HUES6 (cell line): ENCODE data around the gene SCAF11.

ENCODE experiments used
- H3K27ac ChIP-seq: 2 replicates; pipeline ENCODE4 v1.7.0; 2013; ENCODE audit warnings: low read depth, mild to moderate bottlenecking, low read length, inconsistent platforms
- H3K27me3 ChIP-seq: 2 replicates; pipeline ENCODE4 v1.6.1; 2013; ENCODE audit warnings: low read length; ENCODE audit not compliant: control insufficient read depth, insufficient read depth
- H3K36me3 ChIP-seq: 2 replicates; pipeline ENCODE4 v1.6.1; 2013; ENCODE audit warnings: low read length; ENCODE audit not compliant: control insufficient read depth, insufficient read depth
- H3K4me1 ChIP-seq: 2 replicates; pipeline ENCODE4 v1.6.1; 2013; ENCODE audit warnings: low read length; ENCODE audit not compliant: control insufficient read depth, insufficient read depth
- H3K4me3 ChIP-seq: 2 replicates; pipeline ENCODE4 v1.5.1; 2013; ENCODE audit warnings: low read depth, low read length
- H3K9ac ChIP-seq: one replicate; pipeline ENCODE4 v1.6.1; 2013; ENCODE audit warnings: mild to moderate bottlenecking, low read length
- H3K9me3 ChIP-seq: 2 replicates; pipeline ENCODE4 v1.6.1; 2013; ENCODE audit warnings: low read depth, low read length; ENCODE audit not compliant: control insufficient read depth, insufficient read depth

The SCAF11 gene

DNA sequence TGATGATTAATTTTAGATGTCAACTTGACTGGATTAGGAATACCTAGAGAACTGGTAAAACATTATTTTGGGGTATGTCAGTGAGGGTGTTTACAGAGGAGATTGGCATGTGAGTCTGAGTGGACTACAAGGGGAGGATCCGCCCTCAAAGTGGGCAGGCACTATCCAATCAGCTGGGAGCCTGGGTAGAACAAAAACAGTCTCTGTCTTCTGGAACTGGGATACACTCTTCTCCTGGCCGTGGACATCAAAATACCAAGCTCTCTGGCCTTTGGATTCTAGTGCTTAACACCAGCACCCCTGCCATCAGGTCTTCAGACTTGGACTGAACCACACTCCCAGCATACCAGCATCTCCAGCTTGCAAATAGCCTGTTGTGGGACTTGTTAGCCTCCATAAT lies 4.4 kb upstream of the SCAF11 start:
- Histone ChIP-seq H3K4me3 (no peak overlapping the region), H3K4me1 (no peaks in the 10 kb centered on the region; the same call in 1 of the 2 replicates), H3K36me3 (no peaks in the 10 kb centered on the region), H3K27ac (no peak overlapping the region), H3K9ac (no peak overlapping the region), H3K27me3 (no peaks in the 10 kb centered on the region), H3K9me3 (peaks cover 10% of the 10 kb centered on the region)

DNA sequence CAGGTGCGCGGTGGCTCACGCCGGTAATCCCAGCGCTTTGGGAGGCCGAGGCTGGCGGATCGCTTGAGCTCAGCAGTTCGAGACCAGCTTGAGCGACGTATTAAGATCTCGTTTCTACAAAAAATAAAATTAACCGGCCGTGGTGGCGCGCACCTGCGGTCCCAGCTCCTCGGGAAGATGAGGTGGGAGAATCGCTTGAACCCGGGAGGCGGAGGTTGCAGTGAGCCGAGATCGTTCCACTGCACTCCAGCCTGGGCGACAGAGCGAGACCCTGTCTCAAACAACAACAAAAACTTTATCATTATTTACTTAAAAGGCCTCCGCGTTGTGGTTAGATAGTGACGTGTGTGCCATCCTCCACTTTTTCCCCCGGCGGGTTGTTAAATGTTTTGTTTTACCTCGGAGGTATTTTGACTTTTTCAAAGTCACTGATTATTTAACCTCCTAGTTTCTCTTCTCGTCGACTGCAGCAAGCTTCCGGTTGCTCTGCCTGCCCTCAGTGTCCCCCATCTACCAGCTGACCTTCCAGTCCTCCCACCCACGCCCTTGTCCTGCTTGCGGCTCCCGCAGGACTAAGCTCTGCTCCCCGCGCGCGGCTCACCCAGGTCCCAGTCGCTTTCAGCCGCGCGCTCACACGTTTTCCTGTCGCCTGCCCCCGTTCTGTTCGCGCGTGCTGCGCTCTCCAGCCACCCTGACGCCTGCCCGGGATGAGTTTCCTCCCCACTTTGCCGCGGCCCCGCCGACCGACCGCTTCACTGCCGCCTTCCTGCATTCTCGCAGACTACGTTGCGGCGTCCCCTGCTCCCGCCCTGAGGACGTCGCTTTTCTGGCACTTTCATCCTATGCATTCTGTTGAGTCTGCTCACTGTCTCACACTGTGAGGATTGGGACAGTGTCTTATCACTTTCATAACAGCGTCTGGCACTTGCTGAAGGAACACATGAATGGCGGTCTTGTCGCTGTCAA lies 1.2 kb upstream of the SCAF11 start:
- Histone ChIP-seq H3K27me3 (no peaks in the 10 kb centered on the region), H3K36me3 (peaks cover 5% of the 10 kb centered on the region; the same call in 1 of the 2 replicates), H3K9me3 (no peaks in the 10 kb centered on the region), H3K27ac (peak overlapping the region; percentile 11), H3K9ac (peak overlapping the region; percentile 37), H3K4me3 (peak overlapping the region; percentile 71), H3K4me1 (peaks cover 21% of the 10 kb centered on the region)

DNA sequence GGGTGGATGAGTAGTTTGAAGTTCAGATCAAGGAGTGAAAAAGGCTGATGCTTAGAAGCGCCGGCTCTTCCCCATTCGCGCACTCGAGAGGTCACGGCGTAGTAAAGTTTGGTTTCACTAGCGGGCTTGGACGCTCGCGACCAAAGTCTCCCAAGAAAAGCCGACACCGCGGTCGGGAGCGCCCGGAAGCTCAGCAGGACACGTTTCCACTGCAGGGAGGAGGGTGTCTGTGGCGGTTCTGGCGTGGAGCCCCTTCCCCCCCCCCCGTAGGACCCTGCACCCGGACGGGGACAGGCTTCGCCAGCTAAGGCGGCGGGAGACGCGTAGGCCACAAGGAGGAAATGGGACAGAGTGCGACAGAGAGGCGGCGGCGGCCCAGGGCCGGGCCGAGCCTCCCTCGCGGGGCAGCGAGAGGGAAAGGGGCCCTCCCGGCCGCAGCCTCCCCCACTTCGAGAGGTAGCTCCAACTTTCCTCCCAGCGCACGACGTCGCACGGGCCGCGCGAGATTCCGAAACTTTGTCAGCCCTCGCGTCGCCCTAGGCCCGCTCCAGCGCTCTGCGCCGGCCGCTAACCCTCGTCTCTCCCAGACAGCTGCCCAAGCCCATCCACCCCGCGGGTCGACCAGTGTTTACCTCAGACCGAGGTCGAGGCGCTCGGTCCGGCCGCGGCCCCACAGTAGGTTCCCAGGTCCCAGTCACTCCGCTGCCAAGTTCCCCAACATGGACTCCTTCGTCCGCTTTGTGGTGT lies 480 bp downstream of the SCAF11 start:
- H3K9ac ChIP-seq = peak overlapping the region; percentile 99
- H3K9me3 ChIP-seq = no peaks in the 10 kb centered on the region
- H3K36me3 ChIP-seq = peaks cover 13% of the 10 kb centered on the region
- no peaks in the 10 kb centered on the region for H3K27me3 ChIP-seq
- peaks cover 21% of the 10 kb centered on the region for H3K4me1 ChIP-seq
- H3K27ac ChIP-seq = peak overlapping the region; percentile 88
- peak overlapping the region; percentile 88 for H3K4me3 ChIP-seq

DNA sequence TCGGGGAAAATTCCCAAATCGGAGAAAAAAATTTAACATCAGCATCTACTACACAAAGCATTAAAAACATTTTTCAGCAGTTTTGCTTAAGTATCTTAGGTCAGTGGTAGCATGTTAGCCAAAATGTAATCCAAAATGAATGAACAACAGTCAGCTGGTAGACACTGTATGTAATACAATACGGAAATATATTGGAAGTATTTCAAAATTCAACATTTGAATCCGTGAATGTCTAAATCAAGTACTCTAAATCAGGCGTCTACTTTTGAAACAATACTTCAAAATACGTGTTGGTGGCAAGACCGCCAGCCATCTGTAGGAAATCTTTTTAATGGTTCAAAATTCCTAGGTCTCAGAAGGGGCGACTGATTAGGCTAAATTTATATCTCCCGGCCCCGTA lies 1.1 kb downstream of the SCAF11 start:
- Histone ChIP-seq H3K27me3 (no peaks in the 10 kb centered on the region), H3K4me1 (peaks cover 21% of the 10 kb centered on the region), H3K9me3 (no peaks in the 10 kb centered on the region), H3K36me3 (peaks cover 14% of the 10 kb centered on the region), H3K4me3 (peak overlapping the region; percentile 88), H3K27ac (peak overlapping the region; percentile 88; the same call in 1 of the 2 replicates), H3K9ac (peak overlapping the region; percentile 99)

DNA sequence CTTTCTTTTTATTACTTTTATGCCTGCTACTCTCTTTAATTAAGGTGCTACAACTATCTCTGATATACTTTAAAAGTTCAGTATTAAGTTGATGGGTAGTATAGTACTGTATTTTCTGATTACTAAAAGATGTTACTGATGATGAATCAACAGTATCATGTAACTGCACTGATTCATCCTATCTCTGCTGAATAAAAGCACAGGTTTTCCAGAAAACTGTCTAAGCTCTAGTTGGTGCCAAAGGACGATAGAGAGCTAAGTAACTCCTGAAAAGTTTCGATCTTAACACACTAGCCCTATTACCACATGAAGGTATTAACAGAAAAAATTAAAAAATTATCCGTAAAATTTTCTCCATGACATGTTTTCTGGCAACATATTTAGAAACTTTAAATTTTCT lies 2.1 kb downstream of the SCAF11 start:
- peaks cover 14% of the 10 kb centered on the region for H3K36me3 ChIP-seq
- no peak overlapping the region for H3K27ac ChIP-seq
- peaks cover 21% of the 10 kb centered on the region for H3K4me1 ChIP-seq
- H3K9me3 ChIP-seq = no peaks in the 10 kb centered on the region
- no peaks in the 10 kb centered on the region for H3K27me3 ChIP-seq
- H3K9ac ChIP-seq = no peak overlapping the region
- H3K4me3 ChIP-seq = peak overlapping the region; percentile 28; the same call in 1 of the 2 replicates

DNA sequence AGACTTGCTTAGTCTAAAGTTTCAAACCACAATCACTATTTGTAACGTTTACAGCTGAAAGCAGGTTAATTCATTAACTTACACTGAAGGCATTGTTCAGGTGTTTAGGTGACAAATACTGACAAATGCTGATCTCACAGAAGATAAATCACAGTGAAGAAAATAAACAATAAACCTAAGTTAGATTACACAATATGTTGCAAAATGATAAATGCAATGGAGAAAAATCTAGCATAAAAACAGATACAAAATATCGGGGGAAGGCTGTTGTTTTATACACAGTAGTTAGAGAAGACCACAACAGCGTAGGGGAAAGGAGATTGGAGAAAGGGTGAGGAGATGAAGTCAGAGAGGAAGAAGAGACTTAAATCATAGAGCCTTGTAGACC lies 3.0 kb downstream of the SCAF11 start:
- H3K27ac ChIP-seq = no peak overlapping the region
- no peaks in the 10 kb centered on the region for H3K27me3 ChIP-seq
- no peak overlapping the region for H3K9ac ChIP-seq
- H3K9me3 ChIP-seq = no peaks in the 10 kb centered on the region
- H3K36me3 ChIP-seq = peaks cover 14% of the 10 kb centered on the region
- no peak overlapping the region; the same call in 1 of the 2 replicates for H3K4me3 ChIP-seq
- H3K4me1 ChIP-seq = peaks cover 21% of the 10 kb centered on the region

DNA sequence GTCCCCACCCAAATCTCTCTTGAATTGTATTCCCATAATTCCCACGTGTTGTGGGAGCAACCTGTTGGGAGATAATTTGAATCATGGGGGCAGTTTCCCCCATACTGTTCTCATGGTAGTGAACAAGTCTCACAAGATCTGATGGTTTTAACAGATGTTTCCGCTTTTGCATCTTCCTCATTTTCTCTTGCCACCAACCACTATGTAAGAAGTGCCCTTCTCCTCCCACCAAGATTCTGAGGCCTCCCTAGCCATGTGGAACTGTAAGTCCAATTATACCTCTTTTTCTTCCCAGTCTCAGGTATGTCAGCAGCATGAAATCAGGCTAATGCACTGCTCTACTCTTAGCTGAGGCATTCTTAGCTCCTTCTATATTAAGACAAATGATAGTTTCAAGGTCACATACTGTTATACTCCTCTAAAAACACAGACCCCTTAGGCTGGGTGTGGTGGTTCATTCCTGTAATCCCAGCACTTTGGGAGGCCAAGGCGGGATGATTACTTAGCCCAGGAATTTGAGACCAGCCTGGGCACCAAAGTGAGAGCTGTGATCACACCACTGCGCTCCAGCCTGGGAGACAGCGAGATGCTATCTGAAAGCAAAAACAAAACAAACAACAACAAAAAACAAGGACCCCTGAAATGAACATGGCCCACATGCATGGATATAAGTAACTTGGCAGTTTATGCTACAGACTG lies 3.6 kb downstream of the SCAF11 start:
- peaks cover 21% of the 10 kb centered on the region for H3K4me1 ChIP-seq
- peaks cover 14% of the 10 kb centered on the region for H3K36me3 ChIP-seq
- H3K9ac ChIP-seq = no peak overlapping the region
- H3K4me3 ChIP-seq = no peak overlapping the region; the same call in 1 of the 2 replicates
- no peak overlapping the region for H3K27ac ChIP-seq
- no peaks in the 10 kb centered on the region for H3K9me3 ChIP-seq
- H3K27me3 ChIP-seq = no peaks in the 10 kb centered on the region

DNA sequence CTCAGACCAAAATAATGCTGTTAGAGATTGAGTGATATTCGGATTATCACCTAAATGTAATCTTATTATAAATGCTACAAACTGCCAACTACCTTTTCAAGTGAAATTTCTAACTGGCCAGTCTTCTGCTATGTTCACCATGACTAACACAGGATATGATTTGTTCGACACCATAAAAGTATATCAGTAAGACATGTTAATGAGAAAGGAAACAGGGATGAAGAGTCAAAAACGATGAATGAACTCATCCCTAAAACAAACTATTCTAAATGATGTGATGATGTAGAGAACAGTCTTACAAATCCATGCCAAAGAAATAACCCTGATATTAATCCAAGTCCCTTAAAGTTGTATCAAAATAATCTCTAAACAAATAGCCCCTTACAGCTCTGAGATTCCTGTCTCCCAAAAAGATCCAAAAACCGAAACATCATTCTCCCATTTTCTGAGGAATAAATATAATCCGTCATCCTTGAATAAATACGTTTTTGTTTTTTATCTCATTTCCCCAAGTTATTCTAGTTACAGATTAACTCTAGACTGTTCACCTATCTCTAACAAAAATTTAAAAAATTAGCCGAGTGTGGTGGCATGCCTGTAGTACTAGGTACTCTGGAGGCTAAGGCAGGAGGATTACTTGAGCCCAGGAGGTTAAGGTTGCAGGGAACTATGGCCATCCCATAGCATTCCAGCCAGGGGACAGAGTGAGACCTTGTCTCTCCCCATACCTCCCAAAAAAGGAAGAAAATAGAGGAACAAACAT lies 9.1 kb downstream of the SCAF11 start:
- H3K9me3 ChIP-seq = no peaks in the 10 kb centered on the region
- H3K4me3 ChIP-seq = no peak overlapping the region
- H3K9ac ChIP-seq = no peak overlapping the region
- 0 out of 2 replicates have a peak, but pooled peaks cover 3% of the 10 kb centered on the region for H3K4me1 ChIP-seq
- peaks cover 8% of the 10 kb centered on the region for H3K36me3 ChIP-seq
- no peak overlapping the region for H3K27ac ChIP-seq
- H3K27me3 ChIP-seq = no peaks in the 10 kb centered on the region

DNA sequence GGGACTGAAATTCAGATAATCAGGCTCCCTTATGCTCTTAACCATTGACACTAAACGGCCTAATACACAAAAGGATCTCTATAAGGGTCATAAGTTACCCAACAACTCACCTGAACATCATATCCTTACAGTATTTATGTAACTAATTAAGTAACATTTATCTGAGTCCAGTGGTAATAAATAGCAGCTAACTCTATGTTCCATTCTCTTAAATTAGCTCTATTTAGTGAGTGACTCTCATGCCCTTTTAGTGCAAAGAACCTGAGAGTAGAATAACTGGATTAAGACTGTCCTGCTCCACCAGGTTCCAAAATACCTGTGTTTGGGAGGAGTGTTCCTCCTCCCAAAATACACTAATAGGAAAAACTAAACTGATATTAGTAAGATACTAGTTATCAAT lies 9.8 kb downstream of the SCAF11 start:
- Histone ChIP-seq H3K9ac (no peak overlapping the region), H3K4me3 (no peak overlapping the region), H3K27me3 (no peaks in the 10 kb centered on the region), H3K4me1 (0 out of 2 replicates have a peak, but pooled peaks cover 3% of the 10 kb centered on the region), H3K9me3 (no peaks in the 10 kb centered on the region), H3K27ac (no peak overlapping the region), H3K36me3 (peaks cover 8% of the 10 kb centered on the region)

DNA sequence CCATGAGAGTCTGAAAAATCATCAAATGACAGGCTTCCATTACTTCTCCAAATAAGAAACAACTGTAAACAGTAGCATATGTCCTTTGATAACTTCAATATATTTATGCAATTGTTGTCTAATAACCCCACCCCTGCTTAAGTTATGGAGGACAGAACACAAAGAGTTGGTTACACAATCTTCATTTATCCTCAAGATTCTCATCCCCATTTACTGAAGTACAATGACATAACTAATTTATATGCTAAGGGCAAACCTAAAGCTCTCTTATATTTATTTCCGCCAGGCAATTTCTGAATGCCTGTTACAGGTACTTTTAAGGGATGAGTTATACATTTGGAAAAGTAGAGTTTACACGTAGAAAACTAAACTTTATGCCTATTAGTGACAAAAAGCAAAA lies 12.3 kb downstream of the SCAF11 start:
- Histone ChIP-seq H3K4me1 (0 out of 2 replicates have a peak, but pooled peaks cover 3% of the 10 kb centered on the region), H3K9me3 (no peaks in the 10 kb centered on the region), H3K4me3 (no peak overlapping the region), H3K27me3 (no peaks in the 10 kb centered on the region), H3K36me3 (0 out of 2 replicates have a peak, but pooled peaks cover 7% of the 10 kb centered on the region), H3K27ac (no peak overlapping the region), H3K9ac (no peak overlapping the region)
